Colonic mucosa (tissue), 4 donors: ENCODE results near the gene ACTA2. TPM values are rescaled to one million over a fixed set of nuclear protein-coding genes. Genes with fewer than 3 reads are reported as not detected.

Source experiments
- DNase-seq: peaks from one replicate; pipeline ENCODE4 v3.0.0-alpha.2; 2020
- H3K27ac ChIP-seq: fragments of 200-600 bp; one replicate; pipeline ENCODE4 v1.8.0; 2021
- H3K27me3 ChIP-seq: fragments of 200-600 bp; one replicate; pipeline ENCODE4 v1.8.0; 2021
- H3K36me3 ChIP-seq: fragments of 200-600 bp; one replicate; pipeline ENCODE4 v1.8.0; 2021
- H3K4me1 ChIP-seq: fragments of 200-600 bp; one replicate; pipeline ENCODE4 v1.8.0; 2021; ENCODE audit warnings: mild to moderate bottlenecking
- H3K4me3 ChIP-seq: fragments of 200-600 bp; one replicate; pipeline ENCODE4 v1.8.0; 2021
- H3K9ac ChIP-seq, 2 donors: one replicate each; pipeline ENCODE4 v1.7.0; 2013; ENCODE audit warnings: control low read depth in 2 of 2, low read depth in 2 of 2, low read length in 2 of 2
- H3K9me3 ChIP-seq: fragments of 200-600 bp; one replicate; pipeline ENCODE4 v1.8.0; 2021
- intact Hi-C: fragments of 100-400 bp; cut with DNase I; formaldehyde crosslinking; loops from one replicate; pipeline ENCODE4 v1.14.1; 2022
- total RNA-seq, 2 donors: library from RNA; stranded (reverse); fragmentation: NEBNext Ultra II Directional in 1 of 2; extraction: Animal tissue kit (Norgen Biotek cat#: 25700) in 1 of 2; gene quantifications; one replicate each; pipeline ENCODE4 v1.2.1, GENCODE V29; 2021
- TF ChIP-seq, protein P1 (sequence below): fragments of 200-600 bp; IDR thresholded peaks from one replicate; pipeline ENCODE4 v1.8.0; 2022; ENCODE audit warnings: antibody characterized with exemption, mild to moderate bottlenecking
- donor health status: healthy.
- donor health status: DM: no; HTN: no; CAD: no.
- donor health status: DM: no; HTN: no; CAD: no.

The ACTA2 gene
- total RNA-seq, 2 donors from 2014 or later = 88.3 to 265 TPM

DNA sequence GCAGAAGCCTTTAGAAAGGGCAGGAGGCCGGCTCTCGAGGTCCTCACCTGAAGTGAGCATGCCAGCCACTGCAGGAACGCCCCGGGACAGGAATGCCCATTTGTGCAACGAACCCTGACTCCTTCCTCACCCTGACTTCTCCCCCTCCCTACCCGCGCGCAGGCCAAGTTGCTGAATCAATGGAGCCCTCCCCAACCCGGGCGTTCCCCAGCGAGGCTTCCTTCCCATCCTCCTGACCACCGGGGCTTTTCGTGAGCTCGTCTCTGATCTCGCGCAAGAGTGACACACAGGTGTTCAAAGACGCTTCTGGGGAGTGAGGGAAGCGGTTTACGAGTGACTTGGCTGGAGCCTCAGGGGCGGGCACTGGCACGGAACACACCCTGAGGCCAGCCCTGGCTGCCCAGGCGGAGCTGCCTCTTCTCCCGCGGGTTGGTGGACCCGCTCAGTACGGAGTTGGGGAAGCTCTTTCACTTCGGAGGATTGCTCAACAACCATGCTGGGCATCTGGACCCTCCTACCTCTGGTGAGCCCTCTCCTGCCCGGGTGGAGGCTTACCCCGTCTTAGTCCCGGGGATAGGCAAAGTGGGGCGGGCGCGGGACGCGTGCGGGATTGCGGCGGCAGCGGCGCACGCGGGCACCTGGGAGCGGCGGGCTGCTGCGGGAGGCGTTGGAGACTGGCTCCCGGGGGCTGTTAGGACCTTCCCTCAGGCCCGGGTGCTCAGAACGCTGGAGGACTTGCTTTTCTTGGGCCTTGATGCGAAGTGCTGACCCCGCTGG lies 38.0 kb upstream of the ACTA2 start, which contains the start of gene FAS:
Gene FAS, plus strand, starts transcription at position 415 of the 777 bp plus-strand sequence. Its CDS starts 79 bp downstream, at position 494.
- no peaks in the 10 kb centered on the region for H3K9me3 ChIP-seq
- DNase-seq = peak; percentile 86
- H3K27ac ChIP-seq = peak within 1 kb of the TSS; percentile 97
- TF ChIP-seq, protein P1, sequence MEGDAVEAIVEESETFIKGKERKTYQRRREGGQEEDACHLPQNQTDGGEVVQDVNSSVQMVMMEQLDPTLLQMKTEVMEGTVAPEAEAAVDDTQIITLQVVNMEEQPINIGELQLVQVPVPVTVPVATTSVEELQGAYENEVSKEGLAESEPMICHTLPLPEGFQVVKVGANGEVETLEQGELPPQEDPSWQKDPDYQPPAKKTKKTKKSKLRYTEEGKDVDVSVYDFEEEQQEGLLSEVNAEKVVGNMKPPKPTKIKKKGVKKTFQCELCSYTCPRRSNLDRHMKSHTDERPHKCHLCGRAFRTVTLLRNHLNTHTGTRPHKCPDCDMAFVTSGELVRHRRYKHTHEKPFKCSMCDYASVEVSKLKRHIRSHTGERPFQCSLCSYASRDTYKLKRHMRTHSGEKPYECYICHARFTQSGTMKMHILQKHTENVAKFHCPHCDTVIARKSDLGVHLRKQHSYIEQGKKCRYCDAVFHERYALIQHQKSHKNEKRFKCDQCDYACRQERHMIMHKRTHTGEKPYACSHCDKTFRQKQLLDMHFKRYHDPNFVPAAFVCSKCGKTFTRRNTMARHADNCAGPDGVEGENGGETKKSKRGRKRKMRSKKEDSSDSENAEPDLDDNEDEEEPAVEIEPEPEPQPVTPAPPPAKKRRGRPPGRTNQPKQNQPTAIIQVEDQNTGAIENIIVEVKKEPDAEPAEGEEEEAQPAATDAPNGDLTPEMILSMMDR = no peak
- H3K27me3 ChIP-seq = no peaks in the 10 kb centered on the region
- intact Hi-C loops = no loop called here
- peaks cover 17% of the 10 kb centered on the region for H3K4me1 ChIP-seq
- H3K4me3 ChIP-seq = peak within 1 kb of the TSS; percentile 72
- no peaks in the 10 kb centered on the region for H3K36me3 ChIP-seq
- peak within 1 kb of the TSS; percentile 96 for H3K9ac ChIP-seq

DNA sequence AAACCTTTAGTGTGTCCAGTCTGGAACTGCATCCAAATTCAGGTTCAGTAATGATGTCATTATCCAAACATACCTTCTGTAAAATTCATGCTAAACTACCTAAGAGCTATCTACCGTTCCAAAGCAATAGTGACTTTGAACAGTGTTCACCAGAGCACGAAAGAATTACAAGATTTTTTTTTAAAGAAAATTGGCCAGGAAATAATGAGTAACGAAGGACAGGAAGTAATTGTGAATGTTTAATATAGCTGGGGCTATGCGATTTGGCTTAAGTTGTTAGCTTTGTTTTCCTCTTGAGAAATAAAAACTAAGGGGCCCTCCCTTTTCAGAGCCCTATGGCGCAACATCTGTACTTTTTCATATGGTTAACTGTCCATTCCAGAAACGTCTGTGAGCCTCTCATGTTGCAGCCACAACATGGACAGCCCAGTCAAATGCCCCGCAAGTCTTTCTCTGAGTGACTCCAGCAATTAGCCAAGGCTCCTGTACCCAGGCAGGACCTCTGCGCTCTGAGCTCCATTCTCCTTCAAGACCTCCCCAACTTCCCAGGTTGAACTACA lies 37.3 kb upstream of the ACTA2 start:
- Histone ChIP-seq H3K9ac (peak overlapping the region; percentile 96), H3K4me1 (peaks cover 12% of the 10 kb centered on the region), H3K27me3 (no peaks in the 10 kb centered on the region), H3K36me3 (no peaks in the 10 kb centered on the region), H3K4me3 (peak overlapping the region; percentile 72), H3K27ac (peak overlapping the region; percentile 97), H3K9me3 (no peaks in the 10 kb centered on the region)
- intact Hi-C loops = loop anchor here (5.0 kb wide), 1 partner anchor 53 kb away; no protein-coding TSS in a partner anchor
- TF ChIP-seq, protein P1 = no peak
- DNase-seq = no peak

GRCh38 chr10:88989423-88989822 lies 36.9 kb upstream of the ACTA2 start:
- Histone ChIP-seq H3K9me3 (no peaks in the 10 kb centered on the region), H3K27ac (peak overlapping the region; percentile 97), H3K27me3 (no peaks in the 10 kb centered on the region), H3K9ac (peak overlapping the region in 1 of 2 donors; percentile 96), H3K4me3 (peak overlapping the region; percentile 72), H3K4me1 (peaks cover 7% of the 10 kb centered on the region), H3K36me3 (no peaks in the 10 kb centered on the region)
- TF ChIP-seq, protein P1 = no peak
- intact Hi-C loops = loop anchor here (5.0 kb wide), 1 partner anchor 52 kb away; no protein-coding TSS in a partner anchor
- DNase-seq = no peak

- Histone ChIP-seq H3K36me3 (no peaks in the 10 kb centered on the region), H3K4me1 (no peaks in the 10 kb centered on the region), H3K27me3 (no peaks in the 10 kb centered on the region), H3K4me3 (no peak overlapping the region), H3K9ac (no peak overlapping the region), H3K27ac (no peak overlapping the region), H3K9me3 (no peaks in the 10 kb centered on the region)
- TF ChIP-seq, protein P1 = no peak
- DNase-seq = no peak
- intact Hi-C loops = loop anchor here (5.0 kb wide), 1 partner anchor 51 kb away; no protein-coding TSS in a partner anchor
Observed at GRCh38 chr10:88987840-88988239, 35.3 kb upstream of the ACTA2 start.

DNA sequence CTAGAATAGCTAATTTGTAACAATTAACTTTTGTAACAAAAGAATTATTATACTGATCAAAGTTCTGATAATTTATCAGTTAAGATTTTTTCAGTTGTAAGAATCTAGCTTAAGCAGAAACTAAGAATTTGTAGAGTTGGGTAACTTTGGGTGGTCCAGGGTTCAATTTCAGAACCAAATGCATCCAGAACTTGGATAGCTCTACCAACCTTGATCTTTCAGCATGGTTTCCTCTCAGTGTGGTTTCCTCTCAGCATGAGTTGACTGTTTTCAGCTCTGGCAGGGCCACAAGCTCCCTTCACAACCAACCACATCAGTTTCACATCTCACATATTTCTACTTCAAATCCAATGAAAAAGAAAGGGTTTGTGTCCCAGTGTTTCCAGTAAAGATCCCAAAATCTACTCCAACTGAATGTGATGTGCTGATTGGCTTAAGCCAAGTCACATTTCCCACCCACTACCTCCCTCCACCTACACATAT lies 34.7 kb upstream of the ACTA2 start:
- Histone ChIP-seq H3K9me3 (no peaks in the 10 kb centered on the region), H3K36me3 (no peaks in the 10 kb centered on the region), H3K4me1 (no peaks in the 10 kb centered on the region), H3K9ac (no peak overlapping the region), H3K27ac (no peak overlapping the region), H3K27me3 (no peaks in the 10 kb centered on the region), H3K4me3 (no peak overlapping the region)
- intact Hi-C loops = loop anchor here (5.0 kb wide), 1 partner anchor 50 kb away; no protein-coding TSS in a partner anchor
- TF ChIP-seq, protein P1 = no peak
- no peak for DNase-seq
